Amniotic epithelial cell (primary cell): ENCODE data around the gene IMPG2.

Experiments
- DNase-seq: peaks from one replicate; pipeline ENCODE4 v3.0.0-alpha.2; 2010; ENCODE audit warnings: low read depth

IMPG2 gene

GRCh38 chr3:101273608-101274007 is 46.8 kb downstream of the IMPG2 start:
- DNase-seq = no peak

GRCh38 chr3:101273156-101273555 is 47.2 kb downstream of the IMPG2 start:
- DNase-seq = no peak

GRCh38 chr3:101271728-101272127 is 48.6 kb downstream of the IMPG2 start:
- no peak for DNase-seq

GRCh38 chr3:101270149-101270548 is 50.2 kb downstream of the IMPG2 start:
- no peak for DNase-seq

GRCh38 chr3:101268971-101269671 is 51.3 kb downstream of the IMPG2 start:
- no peak for DNase-seq

GRCh38 chr3:101268141-101268540 is 52.2 kb downstream of the IMPG2 start:
- DNase-seq = no peak

- DNase-seq = peak; percentile 26
Measured at GRCh38 chr3:101266566-101266965, 53.8 kb downstream of the IMPG2 start.

GRCh38 chr3:101266071-101266470 is 54.3 kb downstream of the IMPG2 start:
- no peak for DNase-seq

- no peak for DNase-seq
Measured at GRCh38 chr3:101262393-101263240, 57.8 kb downstream of the IMPG2 start.

GRCh38 chr3:101261506-101261905 is 58.9 kb downstream of the IMPG2 start:
- DNase-seq = no peak

GRCh38 chr3:101259485-101260341 is 60.7 kb downstream of the IMPG2 start:
- DNase-seq = peak; percentile 46

- no peak for DNase-seq
Measured at GRCh38 chr3:101256511-101256910, 63.9 kb downstream of the IMPG2 start.

- DNase-seq = no peak
Measured at GRCh38 chr3:101255441-101255840, 64.9 kb downstream of the IMPG2 start.

- DNase-seq = no peak
Measured at GRCh38 chr3:101253396-101253795, 67.0 kb downstream of the IMPG2 start.

- DNase-seq = no peak
Measured at GRCh38 chr3:101252945-101253344, 67.4 kb downstream of the IMPG2 start.

- no peak for DNase-seq
Measured at GRCh38 chr3:101252307-101252706, 68.1 kb downstream of the IMPG2 start.

GRCh38 chr3:101251441-101251840 is 68.9 kb downstream of the IMPG2 start:
- DNase-seq = no peak

- DNase-seq = no peak
Measured at GRCh38 chr3:101249522-101249921, 70.9 kb downstream of the IMPG2 start.

- no peak for DNase-seq
Measured at GRCh38 chr3:101248736-101249135, 71.6 kb downstream of the IMPG2 start.

- DNase-seq = no peak
Measured at GRCh38 chr3:101244212-101244575, 76.2 kb downstream of the IMPG2 start.

- no peak for DNase-seq
Measured at GRCh38 chr3:101243285-101244211, 76.8 kb downstream of the IMPG2 start.
